ENCODE data around the gene GATA1. TPM values are rescaled to one million over a fixed set of nuclear protein-coding genes. Genes with fewer than 3 reads are reported as not detected.

GATA1 gene
- total and polyA plus RNA-seq, 10 of the 15 experiments (the other 5 are each of a cell fraction or from before 2014, with no cell fraction given): 0.24 to 0.36 TPM; not detected in 8

- SMC1A ChIA-PET (ENCODE audit: uncharacterized antibody, unreplicated experiment): no interaction called here
- TF ChIP-seq POLR2A (IDR thresholded peaks at IDR 0.05; ENCODE audit: low read depth, low read length): no peak
- no peak for TF ChIP-seq MEF2B (IDR thresholded peaks at IDR 0.05; ENCODE audit: partially characterized antibody, poor library complexity, severe bottlenecking)
- TF ChIP-seq ZNF687 (IDR thresholded peaks at IDR 0.05): no peak
- TF ChIP-seq HDGF (IDR thresholded peaks at IDR 0.05): no peak
- no peak for TF ChIP-seq SMAD1 (IDR thresholded peaks at IDR 0.05; ENCODE audit: low read depth, partially characterized antibody)
- TF ChIP-seq BACH1 (IDR thresholded peaks at IDR 0.05; ENCODE audit: borderline replicate concordance): no peak
- TF ChIP-seq, protein P1, sequence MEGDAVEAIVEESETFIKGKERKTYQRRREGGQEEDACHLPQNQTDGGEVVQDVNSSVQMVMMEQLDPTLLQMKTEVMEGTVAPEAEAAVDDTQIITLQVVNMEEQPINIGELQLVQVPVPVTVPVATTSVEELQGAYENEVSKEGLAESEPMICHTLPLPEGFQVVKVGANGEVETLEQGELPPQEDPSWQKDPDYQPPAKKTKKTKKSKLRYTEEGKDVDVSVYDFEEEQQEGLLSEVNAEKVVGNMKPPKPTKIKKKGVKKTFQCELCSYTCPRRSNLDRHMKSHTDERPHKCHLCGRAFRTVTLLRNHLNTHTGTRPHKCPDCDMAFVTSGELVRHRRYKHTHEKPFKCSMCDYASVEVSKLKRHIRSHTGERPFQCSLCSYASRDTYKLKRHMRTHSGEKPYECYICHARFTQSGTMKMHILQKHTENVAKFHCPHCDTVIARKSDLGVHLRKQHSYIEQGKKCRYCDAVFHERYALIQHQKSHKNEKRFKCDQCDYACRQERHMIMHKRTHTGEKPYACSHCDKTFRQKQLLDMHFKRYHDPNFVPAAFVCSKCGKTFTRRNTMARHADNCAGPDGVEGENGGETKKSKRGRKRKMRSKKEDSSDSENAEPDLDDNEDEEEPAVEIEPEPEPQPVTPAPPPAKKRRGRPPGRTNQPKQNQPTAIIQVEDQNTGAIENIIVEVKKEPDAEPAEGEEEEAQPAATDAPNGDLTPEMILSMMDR (IDR thresholded peaks at IDR 0.05 in 2 of 3, conservative IDR thresholded peaks at IDR 0.05 in 1 of 3; ENCODE audit: control insufficient read depth in 2 of 3, extremely low read depth in 1 of 3, insufficient read depth in 1 of 3, low read depth in 3 of 3, low read length in 3 of 3): no peak
- TF ChIP-seq, protein P2, sequence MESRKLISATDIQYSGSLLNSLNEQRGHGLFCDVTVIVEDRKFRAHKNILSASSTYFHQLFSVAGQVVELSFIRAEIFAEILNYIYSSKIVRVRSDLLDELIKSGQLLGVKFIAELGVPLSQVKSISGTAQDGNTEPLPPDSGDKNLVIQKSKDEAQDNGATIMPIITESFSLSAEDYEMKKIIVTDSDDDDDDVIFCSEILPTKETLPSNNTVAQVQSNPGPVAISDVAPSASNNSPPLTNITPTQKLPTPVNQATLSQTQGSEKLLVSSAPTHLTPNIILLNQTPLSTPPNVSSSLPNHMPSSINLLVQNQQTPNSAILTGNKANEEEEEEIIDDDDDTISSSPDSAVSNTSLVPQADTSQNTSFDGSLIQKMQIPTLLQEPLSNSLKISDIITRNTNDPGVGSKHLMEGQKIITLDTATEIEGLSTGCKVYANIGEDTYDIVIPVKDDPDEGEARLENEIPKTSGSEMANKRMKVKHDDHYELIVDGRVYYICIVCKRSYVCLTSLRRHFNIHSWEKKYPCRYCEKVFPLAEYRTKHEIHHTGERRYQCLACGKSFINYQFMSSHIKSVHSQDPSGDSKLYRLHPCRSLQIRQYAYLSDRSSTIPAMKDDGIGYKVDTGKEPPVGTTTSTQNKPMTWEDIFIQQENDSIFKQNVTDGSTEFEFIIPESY (IDR thresholded peaks at IDR 0.05): no peak
- no peak for TF ChIP-seq SRF (IDR thresholded peaks at IDR 0.05; ENCODE audit: low read depth in 2 of 2, low read length in 2 of 2)
- no peak for TF ChIP-seq POLR2AphosphoS2 (IDR thresholded peaks at IDR 0.05; ENCODE audit: low read depth, low read length)
- no peak for TF ChIP-seq ZBTB40 (IDR thresholded peaks at IDR 0.05; ENCODE audit: borderline replicate concordance)
These were observed 42.8 kb downstream of the GATA1 start for GRCh38 chrX:48829016-48829735.

More at GRCh38 chrX:48829016-48829735, 42.8 kb downstream of the GATA1 start:
- H3K4me2 ChIP-seq (ENCODE audit: control insufficient read depth, insufficient read depth): no peak overlapping the region
- no peaks in the 10 kb centered on the region for H3K4me1 ChIP-seq (ENCODE audit: control insufficient read depth, insufficient read depth, low read length)
- no peaks in the 10 kb centered on the region for H3K36me3 ChIP-seq (ENCODE audit: control insufficient read depth in 2 of 2, insufficient read depth in 2 of 2, low read length in 1 of 2)
- ChIA-PET CTCF (no interaction called here), RAD21 (ENCODE audit: unreplicated experiment) (no interaction called here), POLR2A (no interaction called here)
- 0 out of 4 replicates have a peak, but pooled peaks cover 0 to 2% of the 10 kb centered on the region in 2 experiments for H3K27me3 ChIP-seq (replicated peaks in 1 of 2; ENCODE audit: control insufficient read depth in 2 of 2, insufficient read depth in 2 of 2, low read length in 1 of 2)
- intact Hi-C loops (cut with micrococcal nuclease; ENCODE audit: unreplicated experiment) (no loop called here), in situ Hi-C loops (cut with MboI) (loop anchor here (5.0 to 10.0 kb wide), 2 partner anchors 37 to 54 kb away; no protein-coding TSS in a partner anchor)
- no peak overlapping the region for H3K9ac ChIP-seq (ENCODE audit: control insufficient read depth, insufficient read depth, low read length)
- no peak overlapping the region for H3K4me3 ChIP-seq
- no TSS peak for BruUV-seq (replicated peaks)
- FAIRE-seq: no peak
- DNase-seq (ENCODE audit: low read depth, low spot score): no peak
- no peak overlapping the region for H2AFZ ChIP-seq (ENCODE audit: control insufficient read depth, low read depth, low read length)
- H3K9me3 ChIP-seq (replicated peaks; ENCODE audit: control insufficient read depth, insufficient read depth, low read length): no peaks in the 10 kb centered on the region; the same call in 2 of the 3 replicates
- H3K79me2 ChIP-seq (ENCODE audit: control insufficient read depth, insufficient read depth, low read length): no peaks in the 10 kb centered on the region
- WGBS (ENCODE audit: insufficient coverage, insufficient replicate concordance, low lambda C conversion rate, missing lambda C conversion rate): 58% methylated on average over 21 of the region's 24 CpGs
- ATAC-seq: no peak
- H4K20me1 ChIP-seq (ENCODE audit: control insufficient read depth, insufficient read depth): no peaks in the 10 kb centered on the region
- no peak overlapping the region for H3K27ac ChIP-seq (ENCODE audit: control insufficient read depth, insufficient read depth)

All from GM12878 (cell line).